ENCODE data around the gene CEP57L1. TPM values are rescaled to one million over a fixed set of nuclear protein-coding genes. Genes with fewer than 3 reads are reported as not detected.
A peak's percentile ranks its signal among the peaks of the same experiment; 100 is the strongest.

The CEP57L1 gene
- total and polyA plus RNA-seq, 4 donors: 3.8 to 22.1 (median 10.2) TPM

GRCh38 chr6:109058620-109059019 is 36.7 kb upstream of the CEP57L1 start:
- H3K4me1 ChIP-seq (ENCODE audit: control insufficient read depth in 4 of 4, insufficient read depth in 4 of 4, low read length in 3 of 4): peaks cover 4 to 15% (median 8%) of the 10 kb centered on the region in 4 donors
- TF ChIP-seq JUND (IDR thresholded peaks at IDR 0.05) (no peak), RAD21 (IDR thresholded peaks at IDR 0.05) (no peak), MAX (IDR thresholded peaks at IDR 0.05) (no peak), EGR1 (IDR thresholded peaks at IDR 0.05; ENCODE audit: low read depth in 2 of 2) (no peak), HNF4G (IDR thresholded peaks at IDR 0.05) (no peak), YY1 (IDR thresholded peaks at IDR 0.05) (no peak), CTCF (IDR thresholded peaks at IDR 0.05; ENCODE audit: low read depth, low read length, missing input control) (no peak)
- no peak overlapping the region for H3K4me3 ChIP-seq (ENCODE audit: low read depth in 1 of 3, low read length in 3 of 3)
- H3K27me3 ChIP-seq (ENCODE audit: control insufficient read depth in 4 of 4, insufficient read depth in 4 of 4, low read length in 3 of 4): no peaks in the 10 kb centered on the region
- H3K9ac ChIP-seq (ENCODE audit: low read depth in 1 of 2, low read length in 2 of 2): no peak overlapping the region
- no peak overlapping the region for H3K27ac ChIP-seq (ENCODE audit: low read depth in 1 of 2, low read length in 2 of 2)
- no peaks in the 10 kb centered on the region for H3K9me3 ChIP-seq (ENCODE audit: control insufficient read depth in 4 of 4, low read length in 3 of 4)
- H3K36me3 ChIP-seq (ENCODE audit: control insufficient read depth in 4 of 4, insufficient read depth in 3 of 4, low read depth in 1 of 4, low read length in 3 of 4): no peaks in the 10 kb centered on the region
- DNase-seq (ENCODE audit: low spot score): no peak
- 62% methylated on average over 2 of the region's 2 CpGs for WGBS

- no peaks in the 10 kb centered on the region for H3K9me3 ChIP-seq (ENCODE audit: control insufficient read depth in 4 of 4, low read length in 3 of 4)
- no peak for TF ChIP-seq ZBTB33 (IDR thresholded peaks at IDR 0.05)
- TF ChIP-seq HNF4A (conservative IDR thresholded peaks at IDR 0.05): peak in 1 of 2 donors; percentile 22
- no peak for TF ChIP-seq EGR1 (IDR thresholded peaks at IDR 0.05; ENCODE audit: low read depth in 2 of 2)
- no peak for TF ChIP-seq RAD21 (IDR thresholded peaks at IDR 0.05)
- peak; percentile 61 for TF ChIP-seq YY1 (IDR thresholded peaks at IDR 0.05)
- TF ChIP-seq FOXA1 (IDR thresholded peaks at IDR 0.05): no peak
- peak in 1 of 2 donors; percentile 38 for TF ChIP-seq RXRA (IDR thresholded peaks at IDR 0.05)
- no peak for TF ChIP-seq TAF1 (conservative IDR thresholded peaks at IDR 0.05)
- no peak for TF ChIP-seq GABPA (IDR thresholded peaks at IDR 0.05 in 1 of 2, conservative IDR thresholded peaks at IDR 0.05 in 1 of 2)
- TF ChIP-seq NR2F2 (IDR thresholded peaks at IDR 0.05): no peak
- no peak for TF ChIP-seq ATF3 (IDR thresholded peaks at IDR 0.05)
- TF ChIP-seq CTCF (IDR thresholded peaks at IDR 0.05; ENCODE audit: low read depth, low read length, missing input control): no peak
- peak; percentile 47 for TF ChIP-seq REST (IDR thresholded peaks at IDR 0.05)
- TF ChIP-seq HNF4G (IDR thresholded peaks at IDR 0.05): no peak
- peak; percentile 29 for TF ChIP-seq MAX (IDR thresholded peaks at IDR 0.05)
- no peak for TF ChIP-seq SP1 (IDR thresholded peaks at IDR 0.05)
- no peak for TF ChIP-seq JUND (IDR thresholded peaks at IDR 0.05)
- TF ChIP-seq FOXA2 (IDR thresholded peaks at IDR 0.05): peak; percentile 11
- DNase-seq (ENCODE audit: low spot score): no peak
- H3K27me3 ChIP-seq (ENCODE audit: control insufficient read depth in 4 of 4, insufficient read depth in 4 of 4, low read length in 3 of 4): no peaks in the 10 kb centered on the region
- 48% methylated on average over 3 of the region's 3 CpGs for WGBS
- H3K9ac ChIP-seq (ENCODE audit: low read depth in 1 of 2, low read length in 2 of 2): no peak overlapping the region
- H3K36me3 ChIP-seq (ENCODE audit: control insufficient read depth in 4 of 4, insufficient read depth in 3 of 4, low read depth in 1 of 4, low read length in 3 of 4): no peaks in the 10 kb centered on the region
- H3K4me1 ChIP-seq (ENCODE audit: control insufficient read depth in 4 of 4, insufficient read depth in 4 of 4, low read length in 3 of 4): peaks cover 4 to 15% (median 8%) of the 10 kb centered on the region in 4 donors
- no peak overlapping the region for H3K4me3 ChIP-seq (ENCODE audit: low read depth in 1 of 3, low read length in 3 of 3)
- H3K27ac ChIP-seq (ENCODE audit: low read depth in 1 of 2, low read length in 2 of 2): no peak overlapping the region
Observed at GRCh38 chr6:109059153-109059552, 36.2 kb upstream of the CEP57L1 start.

Measured in liver (tissue), 9 donors.